Stimulated activated CD8-positive, alpha-beta memory T cell treated with anti-CD3 and anti-CD28 coated beads, Interleukin-4, amount 100 ng/mL, for 1 hour (primary cell): ENCODE results near the gene DDX11.
"Not testable (repeated sequence)": the region's sequence is repeated elsewhere in the genome, so short reads cannot be mapped to it uniquely, and the experiment has no call there.

Experiments
- DNase-seq, 2 donors: peaks; one replicate each; pipeline ENCODE4 v3.0.0-alpha.2; 2020; ENCODE audit warnings: low read depth in 2 of 2, low spot score in 1 of 2

The DDX11 gene

GRCh38 chr12:31098363-31098762 is 24.7 kb downstream of the DDX11 start:
- DNase-seq: not testable (repeated sequence)

DNA sequence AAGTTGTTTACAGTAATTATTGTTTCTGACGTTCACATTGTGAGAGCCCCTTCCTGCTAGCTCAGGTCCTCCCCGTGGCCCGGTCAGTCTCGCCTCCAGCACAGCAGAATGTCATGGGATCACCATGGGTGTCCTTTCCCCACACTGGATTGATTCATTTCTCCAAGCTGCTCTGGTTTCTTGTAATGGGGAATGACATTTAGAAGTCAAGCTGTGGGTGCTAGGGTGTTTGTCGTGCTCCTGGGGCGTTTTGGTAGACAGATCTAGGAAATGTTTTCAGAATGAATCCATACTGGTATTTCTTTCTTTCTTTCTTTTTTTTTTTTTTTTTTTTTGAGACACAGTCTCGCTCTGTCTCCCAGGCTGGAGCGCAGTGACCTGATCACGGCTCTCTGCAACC is 25.1 kb downstream of the DDX11 start:
- DNase-seq: not testable (repeated sequence)

DNA sequence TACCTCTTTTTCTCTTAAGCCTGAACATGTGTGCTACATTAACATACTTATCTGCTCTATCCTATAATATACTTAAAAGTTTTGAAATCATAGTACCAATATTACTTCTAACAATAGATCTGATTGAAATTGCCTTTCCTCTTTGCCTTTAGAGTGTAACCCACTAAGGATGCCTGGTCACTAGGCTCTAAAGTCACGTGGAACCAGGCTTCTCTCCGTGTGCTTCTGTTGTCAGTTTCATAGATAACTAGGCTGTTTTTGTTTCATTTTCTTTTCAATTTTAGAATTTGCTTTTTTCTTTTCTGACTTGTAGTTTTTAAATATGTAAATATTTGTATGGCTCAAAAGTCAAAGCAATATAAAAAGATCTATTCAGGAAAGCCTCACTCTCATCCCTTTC is 25.8 kb downstream of the DDX11 start:
- not testable (repeated sequence) for DNase-seq

DNA sequence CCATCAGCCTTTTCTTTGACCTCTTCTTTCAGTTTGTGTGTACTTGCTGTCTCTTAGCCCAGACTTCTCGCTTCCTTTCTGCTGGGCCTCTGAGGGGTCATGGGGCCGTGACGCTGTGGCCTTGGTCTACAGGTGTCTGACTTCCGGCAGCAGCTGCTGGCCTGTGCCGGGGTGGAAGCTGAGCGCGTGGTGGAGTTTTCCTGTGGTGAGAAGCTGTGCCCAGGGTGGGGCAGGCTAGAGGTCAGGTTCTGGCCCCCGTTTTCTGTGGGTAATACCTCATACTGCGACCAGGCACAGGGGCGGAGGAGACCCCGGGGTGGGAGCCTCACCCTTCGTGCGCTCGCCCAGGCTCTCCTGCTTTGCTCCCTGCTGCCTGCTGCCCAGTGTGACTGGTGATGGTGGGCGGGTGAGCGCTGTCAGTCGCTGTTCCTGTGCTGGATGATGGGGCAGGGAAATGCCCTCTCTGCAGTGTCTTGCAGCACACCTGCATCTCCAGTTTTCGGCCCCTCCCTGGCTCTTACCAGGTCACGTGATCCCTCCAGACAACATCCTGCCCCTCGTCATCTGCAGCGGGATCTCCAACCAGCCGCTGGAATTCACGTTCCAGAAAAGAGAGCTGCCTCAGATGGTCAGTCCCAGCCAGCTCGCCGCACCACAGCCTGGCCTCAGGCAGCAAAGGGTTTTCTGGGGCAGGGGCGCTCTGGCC is 27.0 kb downstream of the DDX11 start:
- DNase-seq: not testable (repeated sequence)

DNA sequence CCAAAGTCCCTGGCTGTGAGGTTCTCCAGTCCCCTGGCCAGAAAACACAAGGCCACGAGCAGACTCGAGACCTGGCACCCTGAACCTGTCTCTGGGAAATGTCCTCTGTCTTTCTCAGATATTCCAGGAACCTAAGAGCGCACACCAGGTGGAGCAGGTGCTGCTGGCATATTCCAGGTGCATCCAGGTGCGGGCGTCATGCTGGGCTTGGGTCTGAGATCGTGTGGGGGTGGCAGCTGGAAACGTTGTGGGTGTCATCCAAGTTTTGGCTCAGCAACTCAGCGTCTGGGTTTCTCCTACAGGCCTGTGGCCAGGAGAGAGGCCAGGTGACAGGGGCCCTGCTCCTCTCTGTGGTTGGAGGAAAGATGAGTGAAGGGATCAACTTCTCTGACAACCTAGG is 28.5 kb downstream of the DDX11 start:
- not testable (repeated sequence) for DNase-seq

GRCh38 chr12:31102596-31102995 is 28.9 kb downstream of the DDX11 start:
- not testable (repeated sequence) for DNase-seq

GRCh38 chr12:31103561-31103975 is 29.9 kb downstream of the DDX11 start:
- not testable (repeated sequence) for DNase-seq

DNA sequence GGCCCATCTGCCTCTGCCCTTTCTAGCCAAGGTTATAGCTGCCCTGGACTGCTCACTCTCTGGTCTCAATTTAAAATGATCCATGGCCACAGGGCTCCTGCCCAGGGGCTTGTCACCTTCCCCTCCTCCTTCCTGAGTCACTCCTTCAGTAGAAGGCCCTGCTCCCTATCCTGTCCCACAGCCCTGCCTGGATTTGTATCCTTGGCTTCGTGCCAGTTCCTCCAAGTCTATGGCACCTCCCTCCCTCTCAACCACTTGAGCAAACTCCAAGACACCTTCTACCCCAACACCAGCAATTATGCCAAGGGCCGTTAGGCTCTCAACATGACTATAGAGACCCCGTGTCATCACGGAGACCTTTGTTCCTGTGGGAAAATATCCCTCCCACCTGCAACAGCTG is 30.6 kb downstream of the DDX11 start:
- not testable (repeated sequence) for DNase-seq

GRCh38 chr12:31104773-31105172 is 31.1 kb downstream of the DDX11 start:
- DNase-seq: not testable (repeated sequence)

DNA sequence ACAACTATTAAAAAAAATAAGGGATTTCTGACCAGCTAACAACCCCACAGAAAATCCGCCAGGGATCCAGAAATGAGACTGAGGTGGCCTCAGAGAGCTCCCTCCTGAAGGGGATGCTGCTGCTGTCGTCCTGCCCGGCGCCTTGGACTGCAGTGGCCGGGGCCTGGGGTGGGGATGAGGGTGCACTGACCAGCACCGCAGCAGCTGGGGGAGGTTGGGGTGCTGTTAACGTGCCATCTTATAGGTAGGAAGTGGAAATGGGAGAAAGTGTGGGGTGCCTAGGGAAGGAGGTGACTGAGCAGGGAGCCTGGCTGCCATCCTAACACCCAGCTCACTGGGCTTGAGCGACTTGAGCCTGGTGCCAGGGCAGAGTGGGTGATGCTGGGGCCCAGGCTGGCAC is 32.0 kb downstream of the DDX11 start:
- DNase-seq: no peak

DNA sequence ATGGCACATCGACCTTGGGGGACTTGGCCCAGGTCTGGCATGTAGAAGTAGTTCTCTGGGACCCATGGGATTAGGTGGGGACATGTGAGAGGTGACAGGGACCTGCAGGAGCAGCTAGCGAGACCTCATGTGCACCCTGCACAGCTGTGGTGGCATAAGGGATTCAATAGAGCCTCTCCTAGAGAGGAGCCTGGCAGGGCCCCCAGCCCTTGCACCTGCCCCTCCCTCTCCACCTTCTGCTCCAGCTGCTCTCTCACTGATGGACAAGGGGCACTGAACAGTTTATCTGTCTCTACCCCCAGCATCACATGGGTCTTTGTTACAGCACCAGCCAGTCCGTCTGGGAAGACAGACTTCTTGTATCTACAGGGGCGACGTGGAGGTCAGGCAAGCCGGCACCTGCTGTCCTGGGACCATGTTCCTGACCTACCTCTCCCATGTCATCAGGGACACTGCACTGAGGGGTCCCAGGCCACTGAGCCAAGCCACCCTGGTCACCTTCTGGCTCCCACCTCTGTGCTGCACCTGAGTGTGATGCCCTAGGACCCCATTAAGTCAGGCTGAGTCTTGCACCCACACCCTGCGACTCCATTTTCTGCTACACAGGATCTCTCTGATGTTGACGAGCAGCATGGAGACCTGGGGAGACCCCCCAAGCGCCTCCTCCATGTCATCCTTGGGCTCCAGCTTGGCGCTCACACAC is 32.6 kb downstream of the DDX11 start:
- DNase-seq: no peak

- DNase-seq: not testable (repeated sequence)
These were observed 36.1 kb downstream of the DDX11 start for GRCh38 chr12:31109773-31110172.

- not testable (repeated sequence) for DNase-seq
These were observed 36.6 kb downstream of the DDX11 start for GRCh38 chr12:31110263-31110662.

DNA sequence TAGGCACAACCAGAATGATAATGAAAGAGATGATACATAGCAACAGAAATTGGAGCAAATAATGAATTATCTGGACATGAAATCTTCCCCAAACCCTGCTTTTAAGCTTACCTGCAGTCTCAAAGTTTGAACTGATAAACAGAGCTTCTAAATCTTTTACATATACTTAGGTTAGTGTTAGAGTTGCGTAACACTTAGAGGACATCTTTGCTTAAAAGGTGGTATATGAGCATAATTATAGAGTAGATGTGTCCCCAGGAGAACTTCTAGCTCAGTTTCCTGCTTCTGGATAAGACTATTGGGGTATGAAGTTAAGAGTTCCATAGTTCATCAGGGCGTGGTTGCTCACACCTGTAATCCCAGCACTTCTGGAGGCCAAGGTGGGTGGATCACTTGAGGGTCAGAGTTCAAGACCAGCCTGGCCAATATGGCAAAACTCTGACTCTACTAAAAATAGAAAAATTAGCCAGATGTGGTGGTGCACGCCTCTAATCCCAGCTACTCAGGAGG is 41.5 kb downstream of the DDX11 start:
- DNase-seq: not testable (repeated sequence)

GRCh38 chr12:31116846-31117202 is 43.2 kb downstream of the DDX11 start:
- DNase-seq: not testable (repeated sequence)

GRCh38 chr12:31117203-31118011 is 43.7 kb downstream of the DDX11 start:
- peak; percentile 16 to 40 for DNase-seq

GRCh38 chr12:31118347-31119191 is 44.9 kb downstream of the DDX11 start:
- peak in 1 of 2 donors; percentile 11 for DNase-seq

GRCh38 chr12:31119192-31119802 is 45.6 kb downstream of the DDX11 start:
- DNase-seq: no peak

- no peak for DNase-seq
These were observed 46.1 kb downstream of the DDX11 start for GRCh38 chr12:31119803-31120211.

DNA sequence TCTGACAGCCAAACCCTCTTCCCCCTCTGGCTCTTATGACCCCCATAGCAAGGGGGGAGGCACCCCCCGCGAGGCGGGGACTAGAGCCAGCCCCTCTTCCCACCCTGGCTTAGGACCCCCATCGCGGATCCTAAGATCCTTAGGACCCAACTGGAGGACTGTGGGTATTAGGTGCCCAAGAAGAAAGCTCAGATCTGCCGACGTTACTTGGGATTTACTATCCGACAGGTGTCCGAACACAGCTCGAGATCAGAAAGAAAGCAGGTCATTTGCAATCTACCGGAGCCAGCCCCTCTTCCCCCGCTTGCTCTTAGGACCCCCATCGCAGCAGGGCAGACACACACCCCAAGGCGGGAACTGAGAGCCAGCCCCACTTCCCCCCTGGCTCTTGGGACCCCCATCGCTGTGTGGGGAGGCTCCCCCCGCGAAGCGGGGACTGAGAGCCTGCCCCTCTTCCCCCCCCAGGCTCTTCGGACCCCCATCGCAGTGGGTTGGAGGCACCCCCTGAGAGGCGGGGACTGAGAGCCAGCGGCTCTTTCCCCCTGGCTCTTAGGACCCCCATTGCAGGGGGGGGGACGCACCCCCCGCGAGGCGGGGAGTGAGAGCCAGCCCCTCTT is 46.8 kb downstream of the DDX11 start:
- DNase-seq: no peak
